CD4-positive, alpha-beta T cell treated with Interleukin-17A for 4 hours (primary cell): Measurements from ENCODE around the gene PEX11G.
"Not testable (repeated sequence)": the region's sequence is repeated elsewhere in the genome, so short reads cannot be mapped to it uniquely, and the experiment has no call there.

Source experiments
- DNase-seq: peaks from one replicate; pipeline ENCODE4 v3.0.0-alpha.2; 2020; ENCODE audit warnings: mixed read lengths

PEX11G gene

DNA sequence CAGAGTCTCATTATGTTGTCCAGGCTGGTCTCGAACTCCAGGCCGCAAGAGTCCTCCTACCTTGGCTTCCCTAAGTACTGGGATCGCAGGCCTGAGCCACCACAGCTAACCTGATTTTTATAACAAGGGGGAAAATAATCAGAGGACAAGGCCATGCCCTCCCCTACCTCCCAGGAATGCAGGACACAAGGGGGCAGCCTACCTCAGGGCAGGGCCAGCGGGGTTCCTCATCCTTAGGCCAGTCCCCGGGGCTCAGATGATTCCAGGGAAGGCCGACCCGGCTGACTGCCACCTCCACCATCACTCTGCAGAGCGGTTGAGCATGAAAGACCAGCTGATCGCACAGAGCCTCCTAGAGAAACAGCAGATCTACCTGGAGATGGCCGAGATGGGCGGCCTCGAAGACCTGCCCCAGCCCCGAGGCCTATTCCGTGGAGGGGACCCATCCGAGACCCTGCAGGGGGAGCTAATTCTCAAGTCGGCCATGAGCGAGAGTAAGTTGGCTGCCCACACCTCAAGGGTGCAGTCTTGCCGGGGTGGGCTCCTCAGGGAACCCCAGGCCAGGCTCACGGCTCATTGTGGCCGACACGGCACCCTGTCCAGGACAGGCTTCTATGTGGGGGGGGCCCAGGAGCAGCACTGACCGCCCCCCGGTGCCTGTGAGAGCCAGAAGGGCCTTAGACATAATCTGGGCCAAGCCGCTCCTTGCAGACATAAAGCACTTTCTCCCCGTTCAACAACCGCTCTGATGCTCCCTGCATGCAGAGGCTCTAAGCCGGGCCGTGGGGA, 26.8 kb downstream of the PEX11G start:
- DNase-seq: no peak

DNA sequence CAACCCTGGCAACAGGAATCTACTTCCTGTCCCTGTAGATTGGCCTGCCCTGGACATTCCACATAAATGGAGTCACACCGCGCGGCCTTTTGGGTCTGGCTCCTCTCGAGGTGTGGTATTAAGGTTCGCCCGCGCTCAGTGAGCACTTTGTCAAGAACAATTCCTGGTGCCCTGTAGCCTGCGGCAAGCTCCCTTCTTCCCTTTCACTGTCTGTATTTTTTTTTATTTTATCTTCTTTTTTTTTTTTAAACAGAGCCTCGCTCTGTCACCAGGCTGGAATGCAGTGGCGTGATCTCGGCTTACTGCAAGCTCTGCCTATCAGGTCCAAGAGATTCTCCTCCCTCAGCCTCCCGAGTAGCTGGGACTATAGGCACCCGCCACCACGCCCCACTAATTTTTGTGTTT, 28.3 kb downstream of the PEX11G start:
- DNase-seq: no peak

DNA sequence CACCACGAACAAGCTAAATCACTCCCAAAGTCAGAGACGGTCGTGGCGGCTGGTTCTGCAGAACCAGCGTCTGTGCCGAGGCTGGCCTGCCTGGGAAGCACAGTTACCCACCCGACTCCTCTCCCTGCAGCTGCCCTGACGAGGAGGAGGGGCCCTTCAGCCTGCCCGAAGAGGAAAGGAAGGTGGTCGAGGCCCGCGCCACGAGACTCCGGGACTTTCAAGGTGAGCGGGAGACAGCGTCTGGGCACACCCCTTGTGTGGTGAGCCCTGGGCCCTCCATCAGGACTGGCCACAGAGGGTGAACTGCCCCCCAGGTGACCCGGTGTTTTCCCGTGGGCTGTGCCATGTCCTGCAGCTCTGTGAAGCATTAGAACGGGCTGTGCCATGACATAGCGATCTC, 29.1 kb downstream of the PEX11G start:
- DNase-seq: no peak

DNA sequence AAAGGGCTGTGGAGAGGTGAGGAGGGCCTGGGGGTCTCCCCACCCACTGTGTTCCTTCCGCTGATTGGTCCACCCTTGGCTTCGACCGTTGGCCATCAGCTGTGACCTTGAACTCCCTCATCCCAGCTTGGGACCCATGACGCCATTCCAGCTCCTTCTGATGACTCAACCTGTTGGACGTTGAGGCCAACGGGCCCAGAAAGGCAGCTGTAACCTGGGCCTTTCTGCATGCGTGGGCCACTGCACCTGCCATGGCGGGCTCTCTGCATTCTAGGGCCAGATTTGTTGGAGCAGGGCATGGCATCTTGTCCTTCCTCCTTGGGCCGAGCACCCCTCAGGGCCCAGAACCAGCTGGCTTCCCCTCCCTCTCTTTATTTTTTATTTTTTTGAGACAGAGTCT, 30.2 kb downstream of the PEX11G start:
- no peak for DNase-seq

DNA sequence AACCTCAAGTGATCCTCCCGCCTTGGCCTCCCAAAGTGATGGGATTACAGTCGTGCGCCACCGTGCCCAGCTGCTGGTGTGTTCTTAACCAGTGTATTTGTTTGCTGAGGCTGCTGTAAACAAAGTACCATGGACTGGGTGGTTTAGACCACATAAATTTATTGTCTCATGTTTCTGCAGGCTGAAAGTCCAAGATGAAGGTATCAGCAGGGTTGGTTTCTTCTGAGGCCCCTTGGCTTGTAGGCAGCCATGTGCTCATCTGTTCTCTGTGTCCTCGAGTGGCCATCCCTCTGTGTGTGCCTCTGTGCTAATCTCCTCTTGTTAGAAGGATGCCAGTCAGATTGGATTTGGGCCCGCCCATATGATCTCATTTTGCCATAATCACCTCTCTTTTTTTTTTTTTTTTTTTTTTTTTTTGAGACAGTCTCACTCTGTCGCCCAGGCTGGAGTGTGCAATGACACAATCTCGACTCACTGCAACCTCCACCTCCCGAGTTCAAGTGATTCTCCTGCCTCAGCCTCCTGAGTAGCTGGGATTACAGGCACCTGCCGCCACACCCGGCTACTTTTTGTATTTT, 31.8 kb downstream of the PEX11G start:
- no peak for DNase-seq

DNA sequence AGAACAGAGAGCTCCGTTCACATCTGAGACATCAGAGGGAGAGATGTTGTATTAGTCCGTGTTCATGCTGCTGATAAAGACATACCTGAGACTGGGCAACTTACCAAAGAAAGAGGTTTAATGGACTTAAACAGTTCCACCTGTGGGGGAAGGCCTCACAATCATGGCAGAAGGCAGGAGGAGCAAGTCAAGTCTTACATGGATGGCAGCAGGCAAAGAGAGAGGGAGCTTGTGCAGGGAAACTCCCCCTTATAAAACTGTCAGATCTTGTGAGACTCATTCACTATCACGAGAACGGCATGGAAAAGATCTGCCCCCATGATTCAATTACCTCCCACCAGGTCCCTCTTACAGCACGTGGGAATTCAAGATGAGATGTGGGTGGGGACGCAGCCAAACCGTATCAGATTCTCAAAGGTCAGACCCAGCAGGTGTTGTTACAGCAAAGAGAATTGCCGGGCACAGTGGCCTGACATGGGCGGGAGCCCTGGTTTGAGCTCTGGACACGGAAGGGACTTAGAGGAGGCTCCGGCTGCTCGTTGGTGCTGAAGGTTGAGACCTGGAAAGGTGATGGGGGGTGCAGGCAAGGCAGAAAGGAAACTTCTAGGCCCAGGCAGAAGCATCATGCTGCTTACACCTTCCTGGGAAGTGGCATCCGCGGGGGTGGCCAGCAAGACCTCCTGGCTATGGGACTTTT, 33.1 kb downstream of the PEX11G start:
- DNase-seq: no peak

DNA sequence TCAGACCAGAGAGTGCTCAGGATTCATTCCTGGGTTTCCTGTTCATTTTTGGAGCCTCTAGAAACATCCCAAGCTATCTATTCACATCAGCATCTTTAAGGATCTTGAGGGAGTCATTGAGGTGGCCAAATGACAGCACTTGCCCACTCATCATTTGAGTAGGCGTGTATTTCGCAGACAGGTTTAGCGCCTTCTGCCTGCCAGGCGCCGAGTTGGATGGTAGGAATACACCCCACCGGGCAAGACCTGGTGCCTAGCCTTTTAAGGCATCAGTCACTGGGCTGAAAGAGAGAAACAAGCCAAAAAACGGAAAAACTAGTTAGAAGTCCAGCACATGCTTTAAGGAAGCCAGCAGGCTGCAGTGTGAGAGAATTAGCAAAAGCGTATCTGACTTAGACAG, 33.8 kb downstream of the PEX11G start:
- DNase-seq: no peak

DNA sequence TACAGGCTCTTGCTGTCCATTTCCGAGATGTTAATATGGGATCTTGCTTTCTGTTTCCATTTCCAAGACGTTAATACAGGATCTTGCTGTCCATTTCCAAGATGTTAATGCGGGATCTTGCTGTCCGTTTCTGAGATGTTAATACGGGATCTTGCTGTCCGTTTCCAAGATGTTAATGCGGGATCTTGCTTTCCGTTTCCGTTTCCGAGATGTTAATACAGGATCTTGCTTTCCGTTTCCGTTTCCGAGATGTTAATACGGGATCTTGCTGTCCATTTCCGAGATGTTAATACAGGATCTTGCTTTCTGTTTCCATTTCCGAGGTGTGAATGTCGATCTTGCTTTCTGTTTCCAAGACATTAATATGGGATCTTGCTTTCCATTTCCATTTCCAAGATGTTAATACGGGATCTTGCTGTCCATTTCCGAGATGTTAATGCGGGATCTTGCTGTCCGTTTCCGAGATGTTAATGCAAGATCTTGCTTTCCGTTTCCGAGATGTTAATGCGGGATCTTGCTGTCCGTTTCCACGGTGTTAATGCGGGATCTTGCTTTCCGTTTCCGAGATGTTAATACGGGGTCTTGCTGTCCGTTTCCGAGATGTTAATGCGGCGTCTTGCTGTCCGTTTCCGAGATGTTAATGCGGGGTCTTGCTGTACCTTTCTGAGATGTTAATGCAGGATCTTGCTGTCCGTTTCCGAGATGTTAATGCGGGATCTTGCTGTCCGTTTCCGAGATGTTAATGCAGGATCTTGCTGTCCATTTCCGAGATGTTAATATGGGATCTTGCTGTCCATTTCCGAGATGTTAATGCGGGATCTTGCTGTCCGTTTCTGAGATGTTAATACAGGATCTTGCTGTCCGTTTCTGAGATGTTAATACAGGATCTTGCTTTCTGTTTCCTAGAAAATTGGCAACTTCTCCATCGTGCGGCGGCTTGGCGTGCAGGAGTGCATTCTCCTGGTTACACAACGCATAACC, 38.3 kb downstream of the PEX11G start:
- DNase-seq: peak; percentile 20

DNA sequence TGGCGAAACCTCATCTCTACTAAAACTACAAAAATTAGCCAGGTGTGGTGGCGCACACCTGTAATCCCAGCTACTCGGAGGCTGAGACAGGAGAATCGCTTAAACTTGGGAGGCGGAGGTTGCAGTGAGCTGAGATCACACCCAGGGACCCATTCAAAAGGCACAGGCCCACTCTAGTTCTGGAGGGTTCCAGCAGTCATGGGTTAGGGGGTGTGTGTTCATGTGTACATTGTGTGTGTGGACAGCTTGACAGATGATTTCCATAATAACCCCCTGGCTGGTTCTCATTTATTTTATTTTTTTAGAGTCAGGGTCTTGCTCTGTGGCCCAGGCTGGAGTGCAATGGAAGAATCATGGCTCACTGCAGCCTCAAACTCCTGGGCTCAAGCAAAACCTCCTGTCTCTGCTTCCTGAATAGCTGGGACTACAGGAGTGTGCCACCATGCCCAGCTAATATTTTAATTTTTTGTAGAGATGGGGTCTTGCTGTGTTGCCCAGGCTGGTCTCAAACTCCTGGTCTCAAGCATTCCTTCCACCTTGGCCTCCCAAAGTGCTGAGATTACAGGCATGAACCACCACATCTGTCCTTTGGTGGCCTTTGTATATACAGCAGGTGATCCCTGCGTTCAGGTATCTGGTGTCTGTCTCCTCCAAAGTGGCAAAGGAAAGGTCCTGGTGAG, 39.3 kb downstream of the PEX11G start:
- not testable (repeated sequence) for DNase-seq

DNA sequence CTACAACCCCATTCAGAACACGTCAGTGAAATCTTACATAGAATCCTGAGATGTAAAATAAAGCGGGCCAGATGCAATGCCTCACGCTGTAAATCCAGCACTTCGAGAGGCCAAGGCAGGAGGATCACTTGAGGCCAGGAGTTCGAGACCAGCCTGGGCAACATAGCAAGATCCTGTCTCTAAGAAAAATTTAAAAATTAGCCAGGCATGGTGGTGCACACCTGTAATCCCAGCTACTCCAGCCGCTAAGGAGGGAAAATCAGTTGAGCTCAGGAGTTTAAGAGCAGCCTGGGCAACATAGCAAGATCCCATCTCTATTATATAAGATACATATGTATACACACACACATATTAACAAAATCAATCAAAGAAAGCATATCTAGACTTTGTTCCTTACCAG, 41.2 kb downstream of the PEX11G start:
- DNase-seq: no peak

DNA sequence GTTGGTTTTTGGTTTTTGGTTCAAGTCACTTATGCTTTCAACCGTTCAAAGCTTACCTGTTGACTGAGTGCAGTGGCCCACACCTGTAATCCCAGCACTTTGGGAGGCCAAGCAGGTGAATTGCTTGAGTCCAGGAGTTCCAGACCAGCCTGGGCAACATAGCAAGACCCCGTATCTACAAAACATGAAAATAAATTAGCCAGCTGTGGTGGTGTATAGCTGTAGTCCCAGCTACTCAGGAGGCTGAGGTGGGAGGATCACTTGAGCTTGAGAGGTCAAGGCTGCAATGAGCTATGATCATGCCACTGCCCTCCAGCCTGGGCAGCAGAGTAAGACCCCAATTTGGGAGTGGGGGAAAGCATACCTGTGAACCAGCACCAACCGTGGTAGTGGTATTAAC, 43.7 kb downstream of the PEX11G start:
- DNase-seq: no peak

DNA sequence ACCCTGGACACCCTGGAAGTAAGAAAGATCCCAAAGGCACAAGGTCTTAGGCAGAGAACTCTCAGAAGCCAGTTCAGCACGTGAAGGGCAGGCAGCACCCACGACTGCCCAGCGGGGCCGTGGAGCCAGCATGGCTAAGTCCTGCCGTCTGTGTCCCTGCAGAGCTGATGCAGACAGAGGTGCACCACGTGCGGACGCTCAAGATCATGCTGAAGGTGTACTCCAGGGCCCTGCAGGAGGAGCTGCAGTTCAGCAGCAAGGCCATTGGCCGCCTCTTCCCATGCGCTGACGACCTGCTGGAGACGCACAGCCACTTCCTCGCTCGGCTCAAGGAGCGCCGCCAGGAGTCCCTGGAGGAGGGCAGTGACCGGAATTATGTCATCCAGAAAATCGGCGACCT, 44.8 kb downstream of the PEX11G start:
- DNase-seq: no peak

DNA sequence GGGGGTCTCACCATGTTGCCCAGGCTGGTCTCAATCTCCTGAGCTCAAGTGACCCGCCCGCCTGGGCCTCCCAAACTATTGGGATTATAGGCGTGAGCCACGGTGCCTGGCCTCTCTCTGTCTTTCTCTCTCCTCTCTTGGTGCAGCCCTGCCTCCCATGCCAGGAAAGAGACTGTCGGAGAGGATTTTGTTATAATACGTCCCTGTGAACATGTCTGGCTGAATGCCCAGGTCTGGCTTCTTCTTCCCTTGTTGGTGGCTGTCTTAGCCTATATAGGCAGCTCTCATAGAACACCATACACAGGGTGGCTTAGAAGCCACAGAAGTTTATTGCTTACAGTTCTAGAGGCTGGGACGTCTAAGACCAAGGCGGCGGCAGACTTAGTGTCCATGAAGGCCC, 46.4 kb downstream of the PEX11G start:
- DNase-seq: no peak

DNA sequence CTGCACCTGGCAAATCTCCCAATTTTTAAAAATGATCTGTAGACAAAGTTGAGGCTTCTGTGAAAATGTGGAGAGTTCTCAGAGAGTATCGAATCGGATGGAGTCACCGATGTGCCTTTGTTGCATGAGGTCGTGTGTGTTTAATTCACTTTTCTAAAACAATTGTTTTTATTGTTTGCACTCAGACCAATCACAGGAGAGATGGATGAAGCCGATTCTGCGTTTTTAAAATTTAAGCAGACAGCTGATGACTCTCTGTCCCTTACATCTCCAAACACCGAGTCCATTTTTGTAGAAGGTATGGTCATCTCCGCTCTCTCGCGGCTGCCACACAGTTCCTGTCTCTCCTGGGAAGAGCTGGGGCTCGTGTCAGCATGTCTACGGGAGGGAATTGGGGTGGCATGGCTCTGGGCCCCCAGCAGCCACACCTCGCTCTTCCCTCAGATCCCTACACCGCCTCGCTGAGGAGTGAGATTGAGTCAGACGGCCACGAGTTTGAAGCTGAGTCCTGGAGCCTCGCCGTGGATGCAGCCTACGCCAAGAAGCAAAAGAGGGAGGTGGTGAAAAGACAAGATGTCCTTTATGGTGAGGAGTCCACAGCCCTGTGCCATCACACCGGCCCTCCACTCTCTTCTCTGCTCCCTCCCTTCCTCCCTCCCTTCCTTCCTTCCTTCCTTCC, 47.2 kb downstream of the PEX11G start:
- no peak for DNase-seq

DNA sequence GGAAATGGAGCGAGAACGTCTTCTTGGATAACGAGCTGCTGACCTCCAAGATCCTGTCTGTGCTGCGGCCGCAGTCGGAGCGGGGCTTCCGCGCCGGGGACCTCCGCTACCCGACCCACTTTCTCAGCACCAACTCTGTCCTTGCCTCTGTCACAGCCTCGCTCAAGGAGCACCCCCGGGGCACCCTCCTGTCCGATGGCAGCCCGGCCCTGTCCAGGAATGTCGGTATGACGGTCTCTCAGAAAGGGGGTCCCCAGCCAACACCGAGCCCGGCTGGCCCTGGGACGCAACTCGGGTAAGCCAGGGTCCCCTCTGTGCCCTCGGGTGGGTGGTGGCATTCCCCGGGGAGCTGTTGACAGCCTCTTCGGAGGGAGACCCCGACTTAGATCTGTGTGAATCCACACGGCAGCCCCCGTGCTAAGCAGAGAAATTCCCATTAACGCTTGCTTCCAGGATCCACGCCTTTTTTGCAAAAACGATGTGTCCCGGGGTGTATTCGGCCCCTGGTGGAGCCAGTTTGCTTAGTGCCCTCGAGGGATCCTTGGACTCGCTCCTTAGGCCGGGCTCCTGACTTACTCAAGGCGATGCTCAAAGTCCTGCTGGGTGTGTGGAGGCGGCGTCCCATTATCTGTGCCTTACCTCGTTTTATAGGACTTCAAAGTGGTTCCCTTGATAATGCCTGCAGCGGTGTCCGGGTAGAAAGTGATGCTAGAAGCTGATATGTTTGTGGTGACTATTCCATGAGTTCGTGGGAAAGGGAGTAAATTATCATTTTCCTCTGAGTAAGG, 48.5 kb downstream of the PEX11G start:
- DNase-seq: no peak

DNA sequence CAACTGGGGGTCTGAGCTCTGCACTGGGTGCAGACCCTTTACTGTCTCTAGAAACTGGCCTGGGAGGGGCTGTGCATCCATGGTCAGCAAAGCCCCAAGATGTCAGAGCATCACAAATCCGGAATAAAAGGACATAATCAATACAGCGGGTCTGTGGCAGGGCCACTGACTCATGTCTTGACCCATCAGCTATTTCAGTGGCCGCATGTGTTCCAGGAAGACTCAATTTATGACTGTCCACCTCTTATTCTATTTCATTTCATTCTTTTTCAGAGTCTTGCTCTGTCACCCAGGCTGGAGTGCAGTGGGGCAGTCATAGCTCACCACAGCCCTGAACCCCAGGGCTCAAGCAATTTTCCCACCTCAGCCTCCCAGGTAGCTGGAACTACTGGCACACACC, 53.2 kb downstream of the PEX11G start:
- no peak for DNase-seq

DNA sequence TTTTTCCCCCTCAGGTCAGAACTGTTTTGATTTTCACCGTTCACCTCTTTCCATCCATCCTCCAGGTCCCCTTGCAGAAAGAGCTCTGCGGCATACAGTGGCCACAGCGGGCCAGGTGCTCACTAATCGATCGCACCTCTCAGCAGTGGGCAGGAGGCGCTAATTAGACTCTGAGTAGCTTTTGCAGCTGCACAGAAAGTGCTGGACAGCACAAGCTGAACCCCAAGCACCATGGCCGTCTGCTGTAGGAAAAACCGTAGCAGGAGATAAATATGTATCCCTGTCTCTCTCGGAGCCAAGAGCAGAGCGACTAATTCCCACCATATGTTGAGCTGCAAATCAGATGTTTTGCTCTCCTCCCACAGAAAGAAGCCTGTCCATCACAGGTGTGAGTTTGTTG, 54.4 kb downstream of the PEX11G start:
- DNase-seq: no peak

DNA sequence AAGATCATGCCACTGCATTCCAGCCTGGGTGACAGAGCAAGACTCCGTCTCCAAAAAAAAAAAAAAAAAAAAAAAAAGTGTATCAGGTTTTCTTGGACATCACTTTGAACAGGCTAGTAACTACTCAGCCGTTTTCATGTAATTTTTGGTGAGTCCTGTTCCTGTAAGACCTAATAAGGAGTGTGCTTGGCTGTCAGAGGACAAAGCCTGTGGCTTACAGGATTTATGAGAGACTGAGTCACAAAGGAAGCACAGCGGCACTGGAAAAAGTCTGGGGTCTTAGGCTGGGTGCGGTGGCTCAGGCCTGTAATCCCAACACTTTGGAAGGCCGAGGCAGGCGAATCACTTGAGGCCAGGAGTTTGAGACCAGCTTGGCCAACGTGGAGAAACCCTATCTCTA, 55.4 kb downstream of the PEX11G start:
- not testable (repeated sequence) for DNase-seq

DNA sequence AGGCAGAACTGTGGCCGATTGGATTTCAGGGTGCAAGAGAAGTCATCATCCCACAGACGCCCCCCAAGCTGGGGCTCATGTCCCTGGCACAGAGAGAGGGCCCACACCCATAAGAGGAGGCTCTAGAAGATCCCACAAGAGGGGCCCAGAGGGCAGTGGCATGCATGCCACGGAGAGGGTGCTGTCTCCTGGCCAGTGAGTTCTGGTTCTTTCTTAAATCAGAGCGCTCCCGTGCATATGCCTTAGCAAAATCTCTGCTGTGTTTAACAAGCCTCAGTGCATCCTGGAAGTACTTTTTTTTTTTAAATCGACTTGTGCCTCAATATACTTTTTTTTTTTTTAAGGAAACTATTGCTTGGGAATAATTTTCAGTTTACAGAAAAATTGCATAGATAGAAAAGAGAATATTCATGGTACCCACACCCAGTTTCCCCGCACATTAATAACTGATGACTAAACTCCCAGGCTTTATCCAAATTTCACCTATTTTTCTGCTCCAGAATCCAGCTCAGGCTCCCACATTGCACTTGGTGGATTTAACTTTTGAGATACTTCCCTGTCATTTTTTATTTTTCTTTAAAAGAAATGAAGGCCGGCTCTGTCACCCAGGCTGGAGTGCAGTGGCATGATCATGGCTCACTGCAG, 59.1 kb downstream of the PEX11G start:
- DNase-seq: no peak

DNA sequence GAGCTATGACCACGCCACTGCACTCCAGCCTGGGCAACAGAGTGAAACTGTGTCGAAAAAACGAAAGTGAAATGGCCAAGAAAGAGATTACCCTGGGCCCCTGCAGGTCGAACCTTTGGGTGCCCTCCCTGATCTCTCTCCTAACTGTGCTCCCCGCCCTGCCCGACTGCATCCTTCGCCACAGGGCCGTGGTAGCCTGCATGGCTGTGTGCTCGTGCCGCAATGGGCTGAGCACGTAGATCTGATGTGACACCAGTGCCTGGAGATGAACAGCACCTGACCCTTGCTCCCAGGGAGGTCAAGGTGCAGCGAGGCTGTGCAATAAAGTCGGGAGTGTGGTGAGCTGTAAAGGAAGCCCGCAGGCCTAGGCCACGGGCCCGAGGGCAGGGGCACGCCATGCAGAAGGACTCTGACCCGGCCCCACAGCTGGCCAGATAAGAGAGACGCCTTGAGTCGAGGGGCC, 60.2 kb downstream of the PEX11G start:
- no peak for DNase-seq
